ENCODE results near the gene SLC25A19. TPM values are rescaled to one million over a fixed set of nuclear protein-coding genes. Genes with fewer than 3 reads are reported as not detected.
A peak's percentile ranks its signal among the peaks of the same experiment; 100 is the strongest.

Gene SLC25A19
- total RNA-seq (2014; rRNA removed; shearing (Covaris generic)): 6.7 and 12.5 TPM in 2 replicates

GRCh38 chr17:75289115-75289831 lies at the start of gene SLC25A19:
Gene SLC25A19, minus strand, starts transcription at chr17:75289433. Its CDS starts 2,669 bp downstream, at chr17:75286764.
- DNase-seq (ENCODE audit: low read depth): peak; percentile 97

DNA sequence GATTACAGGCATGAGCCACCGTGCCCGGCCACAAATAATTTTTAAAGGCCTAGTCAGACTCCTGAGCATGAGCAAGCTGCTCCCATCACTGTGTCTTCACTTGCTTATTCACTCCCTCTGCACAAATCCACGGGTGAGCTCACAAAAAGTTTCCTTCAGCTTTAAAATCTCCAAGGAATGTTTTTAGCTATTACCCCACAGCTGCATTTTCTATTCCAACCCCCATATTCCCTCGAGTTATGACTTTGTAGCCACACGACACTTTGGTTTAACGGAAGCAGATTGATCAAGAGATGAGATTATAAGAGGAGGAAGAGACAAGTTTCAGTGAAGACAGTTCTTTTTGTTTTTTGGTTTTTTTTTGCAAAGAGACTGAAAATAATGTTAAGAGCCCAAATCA lies 49.1 kb upstream of the SLC25A19 start:
- no peak for DNase-seq (ENCODE audit: low read depth)

DNA sequence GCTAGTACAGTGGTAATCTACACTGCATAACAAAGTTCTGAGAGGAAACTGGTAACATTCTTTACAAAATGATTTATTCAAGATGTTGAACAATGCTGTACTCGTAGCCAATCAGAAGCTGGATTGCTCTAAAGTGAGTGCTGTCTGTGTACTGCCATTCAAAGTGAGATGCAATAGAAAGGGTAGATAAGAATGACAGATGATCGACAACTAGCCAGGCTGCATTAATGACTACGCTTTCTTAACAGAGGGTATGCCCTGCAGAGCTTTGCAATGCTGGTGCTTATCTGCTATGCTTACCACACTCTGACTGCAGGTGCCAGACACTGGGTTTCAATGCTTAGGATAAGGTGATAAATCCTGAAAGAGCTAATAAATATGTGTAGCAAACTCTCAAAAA lies 46.1 kb upstream of the SLC25A19 start:
- DNase-seq (ENCODE audit: low read depth): no peak

DNA sequence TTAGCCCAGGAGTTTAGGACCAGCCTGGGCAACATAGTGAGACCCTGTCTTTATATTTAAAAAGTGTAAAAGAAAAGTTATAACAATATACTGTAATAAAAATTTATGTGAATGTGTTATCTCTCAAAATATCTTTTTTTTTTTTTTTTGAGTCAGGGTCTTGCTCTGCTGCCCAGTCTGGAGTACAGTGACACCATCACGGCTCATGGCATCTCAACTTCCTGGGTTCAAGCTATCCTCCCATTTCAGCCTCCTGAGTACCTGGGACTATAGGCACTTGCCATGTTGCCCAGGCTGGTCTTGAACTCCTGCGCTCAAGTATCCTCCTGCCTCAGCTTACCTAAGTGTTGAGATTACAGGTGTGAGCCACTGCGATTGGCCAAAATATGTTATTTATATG lies 45.5 kb upstream of the SLC25A19 start:
- DNase-seq (ENCODE audit: low read depth): no peak

GRCh38 chr17:75331671-75332070 lies 42.4 kb upstream of the SLC25A19 start:
- DNase-seq (ENCODE audit: low read depth): no peak

DNA sequence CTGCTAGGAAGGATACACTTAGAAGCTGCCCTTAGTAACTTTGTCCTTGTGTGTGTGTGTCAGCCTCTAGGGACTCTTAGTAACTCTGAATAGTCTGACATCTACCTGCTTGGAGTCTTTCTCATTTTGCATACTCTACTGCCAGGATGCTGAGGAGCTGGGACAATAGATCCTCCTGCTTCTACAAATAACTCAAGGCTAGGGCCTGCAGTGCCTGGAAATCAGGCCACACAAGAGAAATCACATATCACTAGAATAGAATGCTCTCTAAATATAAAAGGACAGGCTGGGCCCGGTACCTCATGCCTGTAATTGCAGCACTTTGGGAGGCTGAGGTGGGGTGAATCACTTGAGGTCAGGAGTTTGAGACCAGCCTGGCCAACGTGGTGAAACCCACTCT lies 38.5 kb upstream of the SLC25A19 start:
- no peak for DNase-seq (ENCODE audit: low read depth)

- DNase-seq (ENCODE audit: low read depth): peak; percentile 81
Observed at GRCh38 chr17:75326226-75326848, 37.1 kb upstream of the SLC25A19 start.

GRCh38 chr17:75325827-75326225 lies 36.6 kb upstream of the SLC25A19 start:
- DNase-seq (ENCODE audit: low read depth): no peak

GRCh38 chr17:75325348-75325747 lies 36.1 kb upstream of the SLC25A19 start:
- DNase-seq (ENCODE audit: low read depth): no peak

GRCh38 chr17:75321506-75321905 lies 32.3 kb upstream of the SLC25A19 start:
- no peak for DNase-seq (ENCODE audit: low read depth)

DNA sequence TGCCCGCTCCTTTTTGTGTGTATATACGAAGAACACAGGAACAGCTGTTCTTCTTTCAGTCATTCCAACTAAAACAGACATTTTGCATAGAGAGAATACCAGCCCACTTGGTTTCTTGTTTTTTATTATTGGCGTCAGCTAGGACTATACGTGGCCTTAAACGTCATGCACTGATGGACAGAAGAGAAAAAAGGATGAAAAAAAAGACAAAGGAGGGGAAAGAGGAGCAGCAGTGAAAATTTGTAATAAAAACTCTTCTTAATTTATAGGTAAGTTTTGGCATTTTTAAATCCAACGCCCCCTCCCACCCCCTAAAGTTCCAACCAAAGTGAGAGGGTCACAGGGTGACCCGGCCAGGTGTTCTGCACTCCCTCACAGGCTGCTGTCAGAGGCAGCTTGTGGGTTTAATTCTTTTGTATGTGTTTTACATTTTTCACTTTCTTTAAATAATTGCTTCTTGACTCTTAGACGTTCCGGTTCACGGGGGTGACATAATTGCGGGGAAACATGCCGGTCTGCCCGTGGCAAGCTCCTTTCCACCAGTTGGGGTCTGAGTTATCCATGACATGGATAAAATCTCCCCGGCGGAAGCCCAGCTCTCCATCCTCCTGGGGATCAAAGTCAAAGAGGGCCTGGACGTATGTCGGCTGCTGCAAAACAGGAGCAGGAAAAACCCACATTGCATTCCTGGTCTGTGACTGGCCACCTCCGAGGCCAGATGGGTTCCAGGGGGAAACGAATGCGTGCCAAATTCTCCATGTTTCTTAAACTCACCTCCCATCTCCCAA lies 30.9 kb upstream of the SLC25A19 start:
- DNase-seq (ENCODE audit: low read depth): peak; percentile 42

- no peak for DNase-seq (ENCODE audit: low read depth)
Observed at GRCh38 chr17:75318615-75319222, 29.5 kb upstream of the SLC25A19 start.

- no peak for DNase-seq (ENCODE audit: low read depth)
Observed at GRCh38 chr17:75318211-75318610, 29.0 kb upstream of the SLC25A19 start.

DNA sequence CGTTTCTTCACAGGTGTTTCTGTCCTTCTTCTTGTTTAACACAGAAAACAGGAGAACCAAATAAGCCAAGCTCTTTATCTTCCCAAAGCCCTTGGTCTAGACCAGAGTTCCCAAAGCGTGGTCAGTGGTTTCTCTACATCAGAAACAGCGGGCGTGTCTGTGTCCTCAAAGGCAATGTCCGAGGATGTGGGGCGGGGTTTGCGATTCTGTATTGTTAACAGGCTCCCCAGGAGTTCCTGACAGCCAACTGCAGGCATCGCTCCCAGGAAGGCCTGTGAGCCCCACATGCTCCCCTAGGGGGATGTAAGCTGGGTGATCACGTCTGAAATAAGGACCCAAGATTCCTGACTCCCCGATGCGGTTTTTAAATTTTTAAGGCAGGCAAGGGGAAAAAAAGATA lies 28.4 kb upstream of the SLC25A19 start:
- no peak for DNase-seq (ENCODE audit: low read depth)

DNA sequence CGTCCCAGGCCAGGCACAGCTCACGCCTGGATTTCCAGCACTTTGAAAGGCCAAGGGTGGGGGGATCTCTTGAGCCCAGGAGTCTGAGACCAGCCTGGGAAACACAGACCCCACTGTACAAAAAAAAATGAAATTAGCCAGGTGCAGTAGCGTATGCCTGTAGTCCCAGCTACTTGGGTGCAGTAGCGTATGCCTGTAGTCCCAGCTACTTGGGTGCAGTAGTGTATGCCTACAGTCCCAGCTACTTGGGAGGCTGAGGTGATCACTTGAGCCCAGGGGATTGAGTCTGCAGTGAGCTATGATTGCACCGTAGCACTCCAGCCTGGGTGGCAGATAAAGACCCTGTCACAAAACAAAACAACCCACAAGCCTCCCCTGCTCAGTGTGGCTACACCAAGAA lies 27.0 kb upstream of the SLC25A19 start:
- DNase-seq (ENCODE audit: low read depth): no peak

- peak; percentile 54 for DNase-seq (ENCODE audit: low read depth)
Observed at GRCh38 chr17:75315541-75316243, 26.5 kb upstream of the SLC25A19 start.

DNA sequence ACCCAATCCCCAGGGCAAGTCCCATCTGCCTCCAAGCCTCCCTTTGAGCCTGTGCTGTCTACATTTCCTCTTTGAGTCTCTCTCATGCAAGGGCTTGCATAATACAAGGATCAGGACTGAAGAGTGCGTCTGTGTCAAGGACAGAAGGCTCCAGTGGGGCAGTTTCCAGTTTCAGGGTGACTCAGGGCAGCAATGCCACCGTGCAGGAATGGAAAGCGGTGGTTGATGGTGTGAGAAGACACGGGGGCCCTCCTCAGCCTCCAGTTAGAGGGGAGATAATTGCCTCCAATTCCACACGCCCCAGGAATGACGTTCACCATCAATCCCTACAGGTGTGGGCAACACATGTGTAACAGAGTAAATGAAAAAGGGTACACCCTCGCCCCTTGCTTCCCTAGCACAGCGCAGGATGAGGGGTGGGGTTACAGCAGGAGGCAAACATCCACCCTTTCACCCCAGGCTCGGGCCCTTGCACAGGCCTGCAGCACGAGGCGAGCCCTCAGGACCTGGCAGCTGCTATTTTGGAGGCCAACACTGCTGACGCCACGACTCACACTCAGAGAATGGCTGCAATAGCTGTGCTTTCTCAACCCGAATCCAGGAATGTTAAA lies 24.8 kb upstream of the SLC25A19 start:
- DNase-seq (ENCODE audit: low read depth): no peak

DNA sequence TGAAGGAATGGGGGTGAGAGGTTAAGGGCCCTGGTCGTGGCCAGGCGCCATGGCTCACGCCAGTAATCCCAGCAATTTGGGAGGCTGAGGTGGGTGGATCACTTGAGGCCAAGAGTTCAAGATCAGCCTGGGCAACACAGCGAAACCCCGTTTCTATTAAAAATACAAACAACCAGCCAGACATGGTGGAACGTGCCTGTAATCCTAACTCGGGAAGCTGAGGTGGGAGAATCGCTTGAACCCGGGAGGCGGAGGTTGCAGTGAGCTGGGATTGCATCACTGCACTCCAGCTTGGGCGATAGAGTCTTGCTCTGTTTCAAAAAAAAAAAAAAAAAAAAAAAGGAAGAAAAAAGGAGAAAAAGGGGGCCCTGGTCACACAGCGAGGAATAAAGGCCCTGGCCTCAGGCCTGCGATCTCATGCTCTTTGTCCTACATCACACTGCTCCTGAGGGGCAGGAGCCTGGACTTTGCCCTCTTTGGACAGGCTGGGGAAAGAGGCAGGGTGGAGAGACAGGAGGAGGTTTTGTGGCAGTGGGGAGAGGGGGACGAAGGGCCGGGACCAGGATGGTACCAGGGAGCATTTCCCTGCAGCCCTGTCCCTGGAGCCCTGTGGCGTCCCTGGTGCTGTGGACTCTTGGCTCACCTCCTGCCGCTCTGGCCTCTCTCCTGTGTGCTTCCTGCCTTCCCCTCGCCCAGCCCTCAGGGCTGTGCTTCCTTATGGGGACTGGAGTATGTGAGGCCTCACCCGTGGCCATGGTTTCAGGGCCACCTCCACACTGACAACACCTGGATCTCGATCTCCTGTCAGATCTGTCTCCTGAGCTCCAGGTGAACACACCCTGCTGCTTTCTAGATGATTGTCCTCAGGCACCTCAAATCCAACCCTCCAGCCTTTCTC lies 19.7 kb upstream of the SLC25A19 start:
- DNase-seq (ENCODE audit: low read depth): no peak

- no peak for DNase-seq (ENCODE audit: low read depth)
Observed at GRCh38 chr17:75307957-75308731, 18.9 kb upstream of the SLC25A19 start.

Data from M059J (cell line).